NOMO-1 treated with DMSO at 0.1 percent for 48 hours (cell line): ENCODE results near the gene LPAR1.

Experiments used
- DNase-seq: peaks from one replicate; lab custom pipeline; 2025; ENCODE audit not compliant: unreplicated experiment; lab: John Stamatoyannopoulos, UW

LPAR1 gene

GRCh38 chr9:110958847-110959246, 79.4 kb downstream of the LPAR1 start:
- DNase-seq: no peak

DNA sequence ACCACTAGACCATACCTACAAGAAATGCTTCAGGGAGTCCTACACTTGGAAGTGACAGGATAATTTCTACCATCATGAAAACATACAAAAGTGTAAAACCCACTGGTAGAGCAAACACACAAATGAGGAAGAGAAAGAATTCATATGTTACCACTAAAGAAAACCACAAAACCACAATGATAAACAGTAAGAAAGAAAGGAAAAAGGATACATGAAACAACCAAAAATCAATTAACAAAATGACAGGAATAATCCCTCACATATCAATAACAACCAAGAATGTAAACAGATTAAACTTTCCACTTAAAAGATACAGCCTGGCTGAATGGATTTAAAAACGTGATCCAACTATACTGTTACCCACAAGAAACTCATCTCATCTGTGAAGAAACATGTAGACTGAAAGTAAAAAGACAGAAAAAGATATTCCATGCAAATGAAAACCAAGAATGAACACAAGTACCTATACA, 83.4 kb downstream of the LPAR1 start:
- peak; percentile 78 for DNase-seq

DNA sequence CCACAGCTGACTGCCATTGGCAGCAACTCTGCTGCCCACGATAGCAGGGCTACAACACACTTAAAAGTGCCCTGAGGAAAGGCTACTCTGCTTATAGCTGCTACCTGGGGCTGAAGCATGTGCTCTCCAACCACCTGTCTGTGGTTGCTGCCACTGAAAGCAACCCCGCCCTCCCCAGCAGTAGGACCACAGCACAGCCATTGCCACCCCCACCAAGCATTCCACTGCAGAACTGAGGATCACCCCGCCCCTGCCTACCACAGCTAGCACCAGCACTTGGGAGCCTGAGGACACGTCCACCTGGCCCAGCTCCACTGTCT, 85.8 kb downstream of the LPAR1 start:
- no peak for DNase-seq

DNA sequence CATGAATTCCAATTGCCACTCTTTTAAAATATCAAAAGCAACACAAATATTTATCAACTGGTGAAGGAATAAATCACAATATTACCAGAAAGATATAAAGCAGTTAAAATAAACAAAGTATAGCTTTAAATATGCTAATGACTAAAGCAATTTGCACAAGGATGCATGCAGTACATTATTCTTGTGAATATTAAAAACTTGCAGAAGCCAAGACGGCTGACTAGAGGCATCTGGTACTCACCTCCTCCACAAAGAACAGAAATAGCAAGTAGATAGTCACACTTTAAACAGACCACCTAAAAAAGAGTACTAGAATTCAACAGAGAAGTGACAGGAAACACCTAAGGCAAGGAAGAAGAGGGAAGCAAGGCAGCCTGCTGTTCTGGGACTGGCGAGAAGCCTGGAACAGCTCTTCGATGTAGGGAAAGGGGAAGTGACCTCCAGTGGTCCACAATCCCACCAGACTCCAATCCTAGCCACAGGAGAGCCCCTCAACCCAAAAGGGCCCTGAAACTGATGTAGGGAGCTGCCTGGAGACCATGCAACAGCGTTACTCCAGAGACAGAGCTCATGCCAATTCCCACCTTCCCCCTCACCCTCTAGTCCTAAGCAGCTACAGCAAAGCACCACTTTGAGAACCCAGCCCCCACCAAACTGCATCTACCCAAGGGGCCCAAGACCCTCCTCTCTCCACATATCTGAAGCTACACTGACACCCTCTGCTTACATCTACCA, 86.3 kb downstream of the LPAR1 start:
- DNase-seq: no peak

- no peak for DNase-seq
These were observed 88.1 kb downstream of the LPAR1 start for GRCh38 chr9:110950041-110950645.

DNA sequence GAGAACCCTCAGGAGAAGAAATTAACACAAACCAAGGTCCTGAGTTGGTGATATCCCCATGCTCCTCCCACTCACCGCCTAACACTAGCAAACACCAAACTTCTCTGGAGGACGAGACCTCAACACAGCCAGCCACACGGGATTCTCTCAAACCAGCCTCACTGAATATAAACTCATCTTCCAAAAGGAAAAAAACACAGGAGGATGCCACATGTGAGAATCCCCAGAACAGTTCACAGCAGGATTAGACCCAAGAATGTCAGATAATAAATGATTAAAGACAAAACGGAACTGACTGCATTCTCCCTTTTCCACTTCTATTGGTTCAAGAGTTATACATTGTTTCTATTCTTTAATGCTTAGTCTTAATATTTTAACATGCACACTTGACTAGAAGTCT, 89.2 kb downstream of the LPAR1 start:
- DNase-seq: no peak

GRCh38 chr9:110947491-110948044, 90.7 kb downstream of the LPAR1 start:
- DNase-seq: no peak

GRCh38 chr9:110942522-110942921, 95.7 kb downstream of the LPAR1 start:
- no peak for DNase-seq

- no peak for DNase-seq
These were observed 97.2 kb downstream of the LPAR1 start for GRCh38 chr9:110940951-110941557.

- DNase-seq: no peak
These were observed 98.7 kb downstream of the LPAR1 start for GRCh38 chr9:110939573-110939972.

GRCh38 chr9:110939047-110939446, 99.2 kb downstream of the LPAR1 start:
- DNase-seq: no peak

DNA sequence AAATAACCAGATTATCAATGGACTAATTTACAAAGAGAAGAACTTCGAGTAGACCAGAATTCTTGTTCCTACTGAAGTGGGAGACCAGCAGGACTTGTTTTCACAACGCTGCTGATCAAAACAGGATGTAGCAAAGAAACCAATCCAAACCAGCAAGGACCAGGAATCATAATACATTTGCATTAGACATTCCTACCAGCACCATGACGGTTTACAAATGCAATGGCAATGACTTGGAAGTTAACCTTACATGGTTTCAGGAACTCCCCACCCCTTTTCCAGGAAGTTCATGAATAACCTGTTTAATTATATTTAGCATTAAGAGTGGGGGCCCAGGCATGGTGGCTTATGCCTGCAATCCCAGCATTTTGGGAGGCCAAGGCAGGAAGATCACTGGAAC, 100.0 kb downstream of the LPAR1 start:
- no peak for DNase-seq

- no peak for DNase-seq
These were observed 101.4 kb downstream of the LPAR1 start for GRCh38 chr9:110936719-110937452.

DNA sequence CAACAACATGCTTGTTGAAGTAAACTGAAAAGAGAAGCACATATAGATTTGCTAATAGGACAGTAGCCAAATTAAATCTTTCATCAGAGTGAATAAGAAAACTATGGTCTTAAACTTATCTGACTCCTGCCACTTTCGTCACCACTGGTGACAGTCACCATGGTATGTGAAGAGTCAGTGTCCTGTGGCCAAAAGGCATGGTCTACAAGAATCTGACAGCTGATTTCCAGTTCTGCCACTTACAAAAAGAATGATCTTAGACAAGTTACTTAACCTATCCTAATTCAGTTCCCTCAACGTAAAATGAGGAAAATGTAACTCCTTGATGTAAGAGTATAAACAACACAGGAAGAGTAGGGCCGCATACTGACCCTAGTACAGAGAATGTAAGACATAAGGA, 102.0 kb downstream of the LPAR1 start:
- DNase-seq: no peak

GRCh38 chr9:110935829-110936228, 102.4 kb downstream of the LPAR1 start:
- no peak for DNase-seq

GRCh38 chr9:110933350-110934001, 104.8 kb downstream of the LPAR1 start:
- peak; percentile 73 for DNase-seq

DNA sequence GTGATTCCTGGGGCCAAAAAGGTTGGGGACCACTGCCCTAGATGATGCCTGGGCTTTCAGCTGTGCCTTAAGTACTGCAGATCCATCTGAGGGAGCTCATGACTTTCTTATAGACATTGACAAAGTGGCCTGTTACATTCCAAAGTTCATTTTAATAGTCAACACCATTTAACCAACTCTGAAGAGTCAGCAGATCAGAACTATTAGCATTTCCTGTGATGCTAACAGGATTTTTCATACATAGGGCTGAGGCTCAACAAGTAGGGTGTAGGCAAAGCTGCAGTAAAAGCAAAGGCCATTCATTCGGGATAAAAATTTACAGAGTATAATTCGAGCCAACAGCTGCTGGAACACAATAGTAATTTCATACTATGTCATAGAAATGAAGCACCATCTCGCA, 105.4 kb downstream of the LPAR1 start:
- no peak for DNase-seq

DNA sequence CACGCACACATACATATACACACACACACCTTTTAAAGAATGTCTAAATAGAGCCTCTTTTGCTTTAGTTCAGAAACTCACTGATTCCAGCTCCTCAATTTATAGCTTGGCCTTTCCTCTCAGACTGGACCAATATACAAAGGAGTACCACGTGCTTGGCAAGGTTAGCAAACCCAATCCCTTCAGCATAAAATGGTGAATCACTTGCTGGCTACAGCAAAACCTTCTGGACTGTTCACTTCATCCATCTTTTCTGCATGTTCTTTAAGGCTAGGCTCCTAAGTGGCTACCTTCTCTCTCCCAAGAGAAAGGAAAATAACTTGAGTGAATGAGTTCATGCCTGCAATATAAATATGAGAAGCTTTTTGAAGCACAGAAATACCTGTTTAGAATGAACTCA, 109.7 kb downstream of the LPAR1 start:
- DNase-seq: no peak

DNA sequence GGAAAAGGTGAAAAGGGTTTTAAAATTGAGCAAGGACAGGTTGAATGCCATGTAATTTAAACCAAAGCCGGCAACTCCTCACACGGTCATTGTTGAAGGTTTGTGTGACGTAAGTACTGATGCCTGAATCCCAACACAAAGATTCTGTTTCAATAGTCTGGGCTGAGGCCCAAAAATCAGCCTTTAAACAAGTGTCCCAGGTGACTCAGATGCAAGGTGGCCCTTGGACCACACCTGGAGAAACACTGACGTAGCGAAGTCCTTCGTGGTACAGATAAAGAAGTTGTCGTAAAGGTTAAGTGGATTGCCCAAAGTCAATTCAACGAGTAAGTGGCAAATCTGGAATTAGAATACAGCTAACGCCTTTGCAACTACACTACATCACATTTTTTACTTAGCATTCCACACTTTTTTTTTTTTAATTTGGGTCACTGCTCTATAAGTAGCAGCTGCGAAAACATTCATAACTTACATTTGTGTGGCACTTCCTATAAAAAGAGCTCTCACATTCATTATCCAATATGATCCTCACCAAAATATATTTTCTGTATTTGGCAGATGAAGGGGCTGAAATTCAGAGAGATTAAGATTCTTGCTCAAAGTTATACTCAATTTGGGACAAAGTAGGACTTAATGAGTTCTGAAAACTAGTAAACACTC, 111.3 kb downstream of the LPAR1 start:
- DNase-seq: no peak

DNA sequence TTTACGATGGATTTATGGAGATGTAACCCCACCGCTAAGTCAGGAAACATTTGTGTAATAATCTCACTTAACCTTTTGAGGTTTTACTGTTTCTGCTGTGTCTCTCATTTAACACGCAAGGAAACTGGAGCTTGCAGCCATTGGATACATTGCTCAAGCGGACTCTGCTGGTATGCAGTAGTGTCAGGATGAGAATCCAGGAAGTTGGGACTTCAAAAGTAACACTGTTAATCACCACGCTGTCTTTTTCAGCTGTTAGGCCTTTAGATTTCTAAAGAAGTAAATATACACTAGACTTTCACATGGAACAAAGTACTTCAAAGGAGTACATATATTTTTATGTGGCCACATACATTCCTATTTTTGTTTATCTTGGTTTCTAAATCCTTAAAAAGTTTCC, 114.7 kb downstream of the LPAR1 start:
- DNase-seq: peak; percentile 63

GRCh38 chr9:110922145-110922544, 116.1 kb downstream of the LPAR1 start:
- DNase-seq: no peak
